NCI-H2107 treated with DMSO at 0.1 percent for 48 hours (cell line): Measurements from ENCODE around the gene MSTN.
"Not testable (repeated sequence)": the region's sequence is repeated elsewhere in the genome, so short reads cannot be mapped to it uniquely, and the experiment has no call there.

Experiments used
- DNase-seq: peaks from one replicate; lab custom pipeline; 2025; ENCODE audit not compliant: unreplicated experiment; lab: John Stamatoyannopoulos, UW

MSTN gene

DNA sequence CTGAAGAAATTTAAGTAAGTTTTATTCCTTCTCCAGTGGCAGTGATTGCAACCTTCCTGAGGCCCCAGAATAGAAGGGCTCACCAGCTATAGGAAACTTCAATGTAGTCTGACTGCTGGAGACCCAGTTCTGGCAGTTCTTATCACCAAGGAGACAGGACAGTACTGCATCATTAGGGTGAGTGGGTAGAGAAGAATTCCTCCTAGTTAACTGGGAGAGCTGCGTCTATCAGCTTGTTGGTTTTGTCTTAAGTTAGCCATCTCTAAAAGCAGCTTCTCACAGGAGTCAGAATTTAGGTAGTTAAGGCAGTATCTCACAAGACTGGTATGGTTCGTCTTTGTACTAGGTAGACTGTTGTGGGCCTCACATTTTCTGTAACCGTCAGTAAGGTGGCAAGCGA lies 3.3 kb upstream of the MSTN start:
- no peak for DNase-seq

DNA sequence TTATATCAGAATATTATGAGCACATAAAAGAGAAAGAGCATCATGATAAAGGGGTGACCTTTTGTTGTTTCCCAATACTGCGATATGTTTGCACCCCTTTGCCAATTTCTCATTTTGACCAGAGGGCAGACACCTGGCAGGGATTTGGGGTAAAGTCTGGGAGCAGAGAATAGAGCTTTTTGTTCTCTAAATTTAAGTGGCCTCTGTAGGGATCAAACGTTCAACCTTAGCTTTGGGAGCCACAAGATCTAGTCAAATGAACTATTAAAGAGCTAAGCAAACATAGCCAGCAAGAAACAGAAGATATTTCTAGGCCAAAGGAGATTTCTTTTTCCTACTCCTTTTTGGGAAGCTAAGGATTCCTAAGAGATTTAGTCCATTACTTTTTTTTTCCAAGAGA lies 1.1 kb upstream of the MSTN start:
- no peak for DNase-seq

DNA sequence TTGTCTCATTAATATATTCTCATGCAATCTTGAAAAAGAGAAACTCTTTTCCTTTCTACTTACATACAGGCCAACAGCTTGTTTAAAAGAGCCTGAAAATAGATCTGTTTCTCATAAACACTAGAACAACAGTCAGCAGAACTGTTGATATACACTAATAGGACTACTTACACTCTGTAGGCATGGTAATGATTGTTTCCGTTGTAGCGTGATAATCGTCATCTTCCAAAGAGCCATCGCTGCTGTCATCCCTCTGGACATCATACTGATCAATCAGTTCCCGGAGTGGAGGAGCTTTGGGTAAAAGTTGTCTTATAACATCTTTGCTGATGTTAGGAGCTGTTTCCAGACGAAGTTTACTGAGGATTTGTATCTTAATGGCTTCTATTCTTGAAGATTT lies 476 bp downstream of the MSTN start:
- DNase-seq, result no peak

- no peak for DNase-seq
Measured at GRCh38 chr2:190060626-190061025, 1.9 kb downstream of the MSTN start.

DNA sequence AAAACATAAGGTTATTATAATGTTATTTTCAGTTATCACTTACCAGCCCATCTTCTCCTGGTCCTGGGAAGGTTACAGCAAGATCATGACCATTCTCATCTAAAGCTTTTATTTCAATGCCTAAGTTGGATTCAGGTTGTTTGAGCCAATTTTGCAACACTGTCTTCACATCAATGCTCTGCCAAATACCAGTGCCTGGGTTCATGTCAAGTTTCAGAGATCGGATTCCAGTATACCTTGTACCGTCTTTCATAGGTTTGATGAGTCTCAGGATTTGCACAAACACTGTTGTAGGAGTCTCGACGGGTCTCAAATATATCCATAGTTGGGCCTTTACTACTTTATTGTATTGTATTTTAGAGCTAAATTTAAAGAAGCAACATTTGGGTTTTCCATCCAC lies 2.5 kb downstream of the MSTN start:
- no peak for DNase-seq

DNA sequence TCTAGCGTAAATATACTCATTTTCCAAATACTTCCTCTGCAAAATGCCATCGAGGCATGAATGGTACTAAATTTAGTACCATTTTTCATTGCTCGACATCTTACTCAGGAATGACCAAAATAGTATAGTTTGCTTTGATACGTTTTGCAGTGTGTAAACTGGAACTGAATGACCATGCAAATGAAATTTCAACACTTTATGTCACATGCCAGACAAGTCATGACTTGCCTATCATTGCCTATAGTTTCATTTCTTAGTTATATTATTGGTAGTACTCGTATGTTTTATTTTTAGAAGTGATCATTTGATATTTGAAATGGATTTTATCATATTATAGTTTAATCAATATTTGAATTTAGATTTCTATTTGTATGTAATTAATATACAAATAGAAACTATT lies 9.1 kb downstream of the MSTN start:
- DNase-seq, result no peak

- no peak for DNase-seq
Measured at GRCh38 chr2:190052307-190052706, 10.2 kb downstream of the MSTN start.

DNA sequence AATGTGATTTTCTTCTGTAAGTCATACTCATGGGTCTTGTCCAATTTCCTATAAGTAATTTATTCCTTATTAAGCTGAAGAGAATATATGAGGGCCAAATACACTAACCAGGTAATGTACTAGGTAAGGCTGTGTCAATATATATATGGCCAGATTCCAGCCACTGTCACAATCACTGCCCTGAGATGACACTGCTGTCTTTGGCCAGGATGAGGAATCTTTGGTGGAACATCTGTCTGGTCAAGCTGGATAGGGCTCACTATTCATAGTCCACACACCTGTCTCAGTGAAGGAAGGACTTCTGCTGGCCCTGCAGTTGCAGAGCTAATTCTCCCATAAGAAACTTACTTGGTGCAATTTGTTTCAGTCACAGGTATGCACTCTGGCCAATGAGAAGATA lies 11.3 kb downstream of the MSTN start:
- no peak for DNase-seq

- no peak for DNase-seq
Measured at GRCh38 chr2:190050001-190050400, 12.5 kb downstream of the MSTN start.

DNA sequence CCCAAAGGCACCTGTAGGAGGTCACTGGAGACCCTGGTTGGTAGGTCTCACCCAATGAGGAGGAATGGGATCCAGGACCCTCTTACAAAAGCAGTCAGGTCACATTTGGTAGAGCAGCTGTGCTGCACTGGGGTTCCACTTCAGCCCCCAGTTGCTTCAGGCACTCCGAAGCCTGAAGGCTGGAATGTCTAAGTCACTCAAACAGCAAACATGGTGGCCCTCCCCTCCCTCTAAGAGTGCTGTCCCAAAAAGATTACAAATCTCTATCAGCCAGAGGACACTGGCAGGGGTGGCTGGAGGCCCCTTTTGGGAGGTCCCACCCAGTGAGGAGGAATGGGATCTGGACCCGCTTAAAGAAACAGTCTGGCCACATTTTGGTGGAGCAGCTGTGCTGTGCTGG lies 17.7 kb downstream of the MSTN start:
- DNase-seq, result no peak

- no peak for DNase-seq
Measured at GRCh38 chr2:190043441-190043840, 19.1 kb downstream of the MSTN start.

DNA sequence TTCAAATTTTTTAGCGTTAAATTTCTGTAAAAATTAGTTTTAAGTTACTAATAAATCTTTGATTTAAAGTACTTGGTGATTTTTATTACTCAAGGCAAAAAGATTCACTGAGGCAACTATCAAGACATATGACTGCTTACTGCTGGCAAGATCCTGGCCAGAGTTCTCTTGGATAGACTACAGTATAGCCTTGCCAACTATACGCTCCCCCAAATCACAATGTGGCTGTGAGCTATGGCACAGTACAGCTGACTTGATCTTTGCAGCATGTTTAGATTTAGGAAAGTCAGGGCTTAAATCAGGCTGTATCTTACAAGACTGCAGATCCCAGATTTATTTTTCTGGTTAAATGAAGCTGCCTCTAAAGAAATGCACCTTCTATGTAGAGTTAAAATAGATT lies 26.5 kb downstream of the MSTN start:
- no peak for DNase-seq

DNA sequence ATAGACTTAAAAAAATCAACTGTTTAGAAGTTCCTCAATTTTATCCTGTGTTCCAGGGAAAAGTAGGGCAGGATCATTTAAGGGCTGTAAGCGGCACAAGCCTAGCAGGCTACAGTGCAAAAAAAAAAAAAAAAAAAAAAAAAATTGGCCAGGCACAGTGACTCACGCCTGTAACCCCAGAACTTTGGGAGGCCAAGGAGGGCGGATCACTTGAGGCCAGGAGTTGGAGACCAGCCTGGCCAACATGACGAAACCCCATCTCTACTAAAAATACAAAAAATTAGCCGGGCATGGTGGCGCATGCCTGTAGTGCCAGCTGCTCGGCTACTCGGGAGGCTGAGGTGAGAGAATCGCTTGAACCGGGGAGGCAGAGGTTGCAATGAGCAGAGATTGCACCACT lies 28.1 kb downstream of the MSTN start:
- not testable (repeated sequence) for DNase-seq

DNA sequence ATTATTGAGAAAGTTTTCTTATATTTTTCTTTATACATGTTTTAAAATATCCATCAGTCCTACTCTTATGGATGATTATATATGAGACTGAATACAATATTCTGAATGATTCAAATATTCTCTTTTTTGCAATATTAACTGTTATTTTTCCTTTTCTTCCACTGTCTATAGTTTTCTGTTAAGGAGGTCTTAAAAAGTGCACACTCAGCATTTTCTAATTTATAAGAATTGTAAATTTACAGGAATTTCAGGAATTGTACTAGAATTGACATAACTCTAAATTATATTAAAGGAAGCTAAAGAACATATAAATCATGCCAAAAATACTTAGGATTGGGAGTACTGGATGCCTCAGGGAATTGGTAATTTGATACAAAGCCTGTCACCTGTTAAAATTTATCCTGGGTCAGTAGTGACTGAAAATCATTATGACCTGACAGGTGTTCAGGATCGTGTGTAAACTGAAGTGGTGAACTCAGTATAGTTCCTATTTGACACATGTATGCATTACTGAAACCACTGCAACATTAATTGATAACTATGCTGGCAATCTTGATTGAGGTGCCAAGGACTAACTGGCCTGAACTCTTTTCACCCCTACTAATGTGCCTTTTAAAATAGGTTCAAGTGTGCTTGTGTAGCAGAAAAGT lies 30.4 kb downstream of the MSTN start:
- DNase-seq, result peak; percentile 29

GRCh38 chr2:190023860-190024259 lies 38.7 kb downstream of the MSTN start:
- DNase-seq, result no peak

DNA sequence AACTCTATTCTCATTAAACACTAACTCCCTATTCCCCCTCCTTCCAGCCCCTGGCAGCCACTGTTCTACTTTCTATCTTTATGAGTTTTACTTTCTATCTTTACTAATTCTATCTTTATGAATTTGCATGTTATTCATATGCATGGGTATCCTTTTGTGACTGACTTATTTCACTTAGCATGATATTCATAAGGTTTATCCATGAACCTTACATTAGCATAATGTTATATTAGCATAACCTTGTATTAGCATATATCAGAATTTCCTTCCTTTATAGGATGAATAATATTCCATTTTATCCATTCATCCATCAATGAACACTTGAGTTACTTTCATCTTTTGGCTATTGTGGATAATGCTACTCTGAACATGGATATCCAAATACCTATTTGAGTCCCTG lies 41.8 kb downstream of the MSTN start:
- DNase-seq, result no peak

- no peak for DNase-seq
Measured at GRCh38 chr2:190017837-190018236, 44.7 kb downstream of the MSTN start.

DNA sequence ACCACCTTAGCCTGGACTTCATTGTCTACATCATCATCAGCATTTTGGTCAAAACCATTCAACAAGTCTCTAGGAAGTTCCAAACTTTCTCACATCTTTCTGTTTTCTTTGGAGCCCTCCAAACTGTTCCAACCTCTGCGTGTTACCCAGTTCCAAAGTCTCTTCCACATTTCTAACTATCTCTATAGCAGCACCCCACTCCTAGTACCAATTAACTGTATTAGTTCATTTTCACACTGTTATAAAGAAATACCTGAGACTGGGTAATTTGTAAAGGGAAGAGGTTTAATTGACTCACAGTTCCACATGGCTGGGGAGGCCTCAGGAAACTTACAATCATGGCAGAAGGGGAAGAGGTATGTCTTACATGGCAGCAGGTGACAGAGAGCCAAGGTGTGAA lies 46.6 kb downstream of the MSTN start:
- not testable (repeated sequence) for DNase-seq
